Hepatocyte (in vitro differentiated cells): ENCODE data around the gene CLEC16A. TPM values are rescaled to one million over a fixed set of nuclear protein-coding genes. Genes with fewer than 3 reads are reported as not detected.

ENCODE experiments used
- DNase-seq: peaks from one replicate; pipeline ENCODE4 v3.0.0-alpha.2; 2016; ENCODE audit warnings: low spot score
- H2AFZ ChIP-seq: fragments of 200-600 bp; sonication (generic); 2 replicates; pipeline ENCODE4 v1.6.0; 2016; ENCODE audit warnings: antibody characterized with exemption, mild to moderate bottlenecking
- H3K27ac ChIP-seq: fragments of 200-600 bp; sonication (generic); 2 replicates; pipeline ENCODE4 v1.5.1; 2016; ENCODE audit warnings: mild to moderate bottlenecking
- H3K27me3 ChIP-seq: fragments of 200-600 bp; sonication (generic); 2 replicates; pipeline ENCODE4 v1.6.1; 2016
- H3K36me3 ChIP-seq: fragments of 200-600 bp; sonication (generic); replicated peaks from 2 replicates; pipeline ENCODE4 v1.5.1; 2016; ENCODE audit warnings: low read depth; ENCODE audit not compliant: insufficient read depth
- H3K4me1 ChIP-seq: fragments of 200-600 bp; sonication (generic); 2 replicates; pipeline ENCODE4 v1.5.1; 2016; ENCODE audit warnings: mild to moderate bottlenecking, moderate library complexity; ENCODE audit not compliant: insufficient read depth
- H3K4me2 ChIP-seq: fragments of 200-600 bp; sonication (generic); 2 replicates; pipeline ENCODE4 v1.6.0; 2016
- H3K4me3 ChIP-seq: fragments of 200-600 bp; sonication (generic); 2 replicates; pipeline ENCODE4 v1.5.1; 2016; ENCODE audit warnings: mild to moderate bottlenecking
- H3K79me2 ChIP-seq: fragments of 200-600 bp; sonication (generic); 2 replicates; pipeline ENCODE4 v1.6.0; 2017; ENCODE audit warnings: mild to moderate bottlenecking
- H3K9me2 ChIP-seq: fragments of 200-600 bp; sonication (generic); replicated peaks from 2 replicates; pipeline ENCODE4 v1.6.0; 2017; ENCODE audit warnings: mild to moderate bottlenecking; ENCODE audit not compliant: insufficient read depth
- H3K9me3 ChIP-seq: fragments of 200-600 bp; sonication (generic); 2 replicates; pipeline ENCODE4 v1.5.1; 2016; ENCODE audit warnings: low read depth, mild to moderate bottlenecking
- H4K20me1 ChIP-seq: fragments of 200-600 bp; sonication (generic); 2 replicates; pipeline ENCODE4 v1.6.0; 2016; ENCODE audit warnings: mild to moderate bottlenecking; ENCODE audit not compliant: insufficient read depth, poor library complexity, severe bottlenecking
- EZH2 ChIP-seq: fragments of 200-600 bp; sonication (generic); IDR thresholded peaks from 2 replicates; pipeline ENCODE4 v1.6.1; 2016; ENCODE audit warnings: antibody characterized with exemption, mild to moderate bottlenecking, borderline replicate concordance
- EZH2phosphoT487 ChIP-seq: fragments of 200-600 bp; sonication (generic); IDR thresholded peaks from one replicate; pipeline ENCODE4 v1.6.1; 2018; ENCODE audit warnings: antibody characterized with exemption, mild to moderate bottlenecking, low read depth, moderate library complexity; ENCODE audit not compliant: unreplicated experiment, severe bottlenecking
- WGBS: methylation state at CpG from one replicate; pipeline ENCODE4 v1.1.6; 2016; ENCODE audit warnings: low lambda C conversion rate; ENCODE audit errors: missing lambda C conversion rate; 5-methylcytosine and 5-hydroxymethylcytosine counted together
- polyA plus RNA-seq: library from polyadenylated mRNA; unstranded; fragments of >200 nt; fragmentation: Nextera tagmentation; extraction: Ambion mirVana; gene quantifications from 2 replicates; pipeline ENCODE4 v1.2.1, GENCODE V29; 2016
- total RNA-seq: library from RNA; depleted of rRNA; stranded (reverse); fragments of >200 nt; gene quantifications from 2 replicates; pipeline ENCODE4 v1.2.3, GENCODE V29; 2014
- TF ChIP-seq, protein P1 (sequence below): fragments of 200-600 bp; sonication (generic); IDR thresholded peaks from 2 replicates; pipeline ENCODE4 v1.5.1; 2016; ENCODE audit warnings: antibody characterized with exemption, mild to moderate bottlenecking; ENCODE audit not compliant: poor library complexity

Gene CLEC16A
- total and polyA plus RNA-seq, 2 experiments from 2014 or later, result 22.3 to 22.6 TPM

- Histone ChIP-seq H3K27me3 (no peaks in the 10 kb centered on the region), H3K4me3 (no peak overlapping the region), H3K79me2 (no peaks in the 10 kb centered on the region), H3K9me3 (no peaks in the 10 kb centered on the region), H2AFZ (no peak overlapping the region), H3K27ac (peak overlapping the region; percentile 85), H3K4me2 (no peak overlapping the region), H3K36me3 (no peaks in the 10 kb centered on the region), H3K4me1 (peaks cover 39% of the 10 kb centered on the region), H4K20me1 (no peaks in the 10 kb centered on the region), H3K9me2 (no peaks in the 10 kb centered on the region)
- 99% methylated on average over 5 of the region's 5 CpGs for WGBS
- TF ChIP-seq, protein P1, sequence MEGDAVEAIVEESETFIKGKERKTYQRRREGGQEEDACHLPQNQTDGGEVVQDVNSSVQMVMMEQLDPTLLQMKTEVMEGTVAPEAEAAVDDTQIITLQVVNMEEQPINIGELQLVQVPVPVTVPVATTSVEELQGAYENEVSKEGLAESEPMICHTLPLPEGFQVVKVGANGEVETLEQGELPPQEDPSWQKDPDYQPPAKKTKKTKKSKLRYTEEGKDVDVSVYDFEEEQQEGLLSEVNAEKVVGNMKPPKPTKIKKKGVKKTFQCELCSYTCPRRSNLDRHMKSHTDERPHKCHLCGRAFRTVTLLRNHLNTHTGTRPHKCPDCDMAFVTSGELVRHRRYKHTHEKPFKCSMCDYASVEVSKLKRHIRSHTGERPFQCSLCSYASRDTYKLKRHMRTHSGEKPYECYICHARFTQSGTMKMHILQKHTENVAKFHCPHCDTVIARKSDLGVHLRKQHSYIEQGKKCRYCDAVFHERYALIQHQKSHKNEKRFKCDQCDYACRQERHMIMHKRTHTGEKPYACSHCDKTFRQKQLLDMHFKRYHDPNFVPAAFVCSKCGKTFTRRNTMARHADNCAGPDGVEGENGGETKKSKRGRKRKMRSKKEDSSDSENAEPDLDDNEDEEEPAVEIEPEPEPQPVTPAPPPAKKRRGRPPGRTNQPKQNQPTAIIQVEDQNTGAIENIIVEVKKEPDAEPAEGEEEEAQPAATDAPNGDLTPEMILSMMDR, result no peak
- no peak for TF ChIP-seq EZH2phosphoT487
- TF ChIP-seq EZH2, result no peak
- no peak for DNase-seq
Observed at GRCh38 chr16:11085916-11086315, 141.6 kb downstream of the CLEC16A start.

DNA sequence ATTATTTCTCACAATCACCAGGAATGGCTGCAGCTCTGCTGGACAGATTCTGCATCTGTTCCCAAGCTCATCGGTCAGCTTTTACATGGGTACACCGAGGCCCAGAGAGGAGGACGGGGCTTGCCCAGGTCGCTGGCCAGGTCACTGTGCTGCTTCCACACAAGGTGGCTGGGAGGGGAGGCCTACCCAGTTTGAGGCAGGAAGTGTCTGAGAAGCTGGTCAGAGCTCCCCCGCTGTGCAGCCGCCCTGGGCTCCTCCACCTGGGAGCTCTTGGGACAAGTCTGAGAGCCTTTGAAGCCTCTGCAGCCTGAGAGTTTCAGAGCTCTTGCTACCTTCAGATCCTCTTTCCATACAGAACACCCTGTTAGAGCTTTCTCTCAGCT lies 143.3 kb downstream of the CLEC16A start:
- TF ChIP-seq, protein P1, result no peak
- no peak for TF ChIP-seq EZH2phosphoT487
- H3K36me3 ChIP-seq, result no peaks in the 10 kb centered on the region
- H3K79me2 ChIP-seq, result no peaks in the 10 kb centered on the region
- no peaks in the 10 kb centered on the region for H4K20me1 ChIP-seq
- H3K27ac ChIP-seq, result peak overlapping the region; percentile 1
- no peak overlapping the region for H2AFZ ChIP-seq
- peaks cover 44% of the 10 kb centered on the region for H3K4me1 ChIP-seq
- H3K4me2 ChIP-seq, result no peak overlapping the region
- DNase-seq, result no peak
- H3K9me2 ChIP-seq, result no peaks in the 10 kb centered on the region
- WGBS, result 93% methylated on average over 6 of the region's 6 CpGs
- H3K4me3 ChIP-seq, result no peak overlapping the region
- H3K27me3 ChIP-seq, result no peaks in the 10 kb centered on the region
- no peaks in the 10 kb centered on the region for H3K9me3 ChIP-seq

DNA sequence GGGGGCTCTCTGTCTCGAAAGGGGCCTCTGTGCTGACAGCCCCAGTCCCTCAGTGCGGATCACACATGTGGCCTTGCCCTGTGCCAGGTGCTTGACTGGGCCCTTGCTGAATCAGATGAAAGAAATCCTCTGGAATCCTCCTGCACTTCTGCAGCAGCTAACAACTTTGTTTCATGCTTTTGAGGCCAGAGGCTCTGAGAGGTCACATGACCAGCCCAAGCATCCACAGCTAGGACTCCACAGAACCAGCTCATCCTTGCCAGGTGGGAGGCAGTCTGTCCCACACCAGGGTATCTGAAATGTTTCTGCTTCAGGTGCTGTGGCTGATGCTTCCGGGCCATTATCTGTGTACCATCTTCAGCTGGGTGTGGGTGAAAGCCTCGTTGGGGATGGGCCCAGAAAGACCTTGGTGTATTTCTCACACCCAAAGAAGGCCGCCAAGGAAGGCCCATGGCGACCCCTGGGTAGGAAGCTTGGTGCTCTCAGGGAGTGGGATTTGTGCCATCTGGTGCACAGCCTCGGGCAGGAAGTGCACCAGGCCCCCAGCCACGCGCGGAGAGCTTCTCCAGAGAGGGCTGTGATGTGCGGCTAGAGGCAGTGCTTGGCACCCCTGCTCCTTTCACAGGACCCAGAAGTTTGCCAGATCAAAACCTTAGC lies 143.8 kb downstream of the CLEC16A start:
- Histone ChIP-seq H3K4me1 (peaks cover 44% of the 10 kb centered on the region), H3K27ac (peak overlapping the region; percentile 1), H3K27me3 (no peaks in the 10 kb centered on the region), H3K9me3 (no peaks in the 10 kb centered on the region), H3K4me2 (no peak overlapping the region), H3K9me2 (no peaks in the 10 kb centered on the region), H2AFZ (no peak overlapping the region), H3K79me2 (no peaks in the 10 kb centered on the region), H4K20me1 (no peaks in the 10 kb centered on the region), H3K4me3 (no peak overlapping the region), H3K36me3 (no peaks in the 10 kb centered on the region)
- no peak for DNase-seq
- WGBS, result 86% methylated on average over 11 of the region's 11 CpGs
- TF ChIP-seq EZH2 (no peak), EZH2phosphoT487 (no peak)
- TF ChIP-seq, protein P1, result no peak

DNA sequence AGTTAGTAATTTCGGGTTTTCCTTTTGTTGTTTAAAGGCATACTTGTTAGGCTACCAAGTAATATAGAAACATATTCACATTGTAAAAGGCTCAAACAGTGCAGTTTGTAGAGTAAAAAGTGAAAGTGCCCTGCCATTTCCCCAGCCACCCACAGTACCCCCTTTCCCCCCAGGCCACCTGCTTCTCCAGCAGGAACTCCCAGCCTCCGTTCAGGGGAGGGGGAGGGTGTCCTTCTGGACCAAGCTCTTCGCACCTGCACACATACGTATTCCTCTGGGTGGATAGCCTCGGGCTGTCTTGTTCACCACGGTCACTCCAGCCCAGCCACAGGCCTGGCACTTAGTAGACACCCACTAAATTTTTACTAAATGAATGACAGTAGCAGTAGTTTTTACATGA lies 144.5 kb downstream of the CLEC16A start:
- Histone ChIP-seq H3K27me3 (no peaks in the 10 kb centered on the region), H3K27ac (peak overlapping the region; percentile 88), H3K79me2 (no peaks in the 10 kb centered on the region), H3K9me2 (no peaks in the 10 kb centered on the region), H4K20me1 (no peaks in the 10 kb centered on the region), H3K36me3 (no peaks in the 10 kb centered on the region), H3K4me1 (peaks cover 50% of the 10 kb centered on the region), H3K4me3 (no peak overlapping the region), H2AFZ (no peak overlapping the region), H3K9me3 (no peaks in the 10 kb centered on the region), H3K4me2 (no peak overlapping the region)
- DNase-seq, result no peak
- WGBS, result 88% methylated on average over 6 of the region's 6 CpGs
- TF ChIP-seq, protein P1, result no peak
- TF ChIP-seq EZH2phosphoT487 (no peak), EZH2 (no peak)
